PC-3 (cell line): ENCODE results near the gene KRTAP12-4. TPM values are rescaled to one million over a fixed set of nuclear protein-coding genes. Genes with fewer than 3 reads are reported as not detected.

Experiments used
- ATAC-seq: fragments of 200-7000 bp; cut with Tn5 transposase; 2 replicates; pipeline ENCODE4 v1.9.1; 2020; ENCODE audit warnings: mild to moderate bottlenecking, moderate library complexity
- Bru-seq: library from RNA; stranded (reverse); fragments of 400-500 nt; gene quantifications from one replicate; lab custom pipeline; 2021; lab: Mats Ljungman, UMichigan
- BruChase-seq, 2 experiments: library from RNA; stranded (reverse); fragments of 400-500 nt; gene quantifications; one replicate each; lab custom pipeline; 2021; lab: Mats Ljungman, UMichigan
- BruUV-seq: library from RNA; stranded (reverse); fragments of 400-500 nt; replicated peaks from 2 replicates; lab custom pipeline; 2021; lab: Mats Ljungman, UMichigan
- CTCF ChIA-PET: fragments of 300-600 bp; sonication (Branson Sonifier 250); formaldehyde crosslinking; loops from one replicate; lab custom pipeline; 2022; ENCODE audit warnings: antibody characterized with exemption; lab: Charles Lee
- POLR2A ChIA-PET: fragments of 300-600 bp; sonication (Branson Sonifier 250); formaldehyde crosslinking; loops from one replicate; lab custom pipeline; 2022; ENCODE audit warnings: antibody characterized with exemption; ENCODE audit not compliant: unreplicated experiment; lab: Charles Lee
- DNase-seq: peaks from one replicate; pipeline ENCODE4 v3.0.0-alpha.2; 2015
- H2AFZ ChIP-seq: fragments of 300-600 bp; sonication (generic); 2 replicates; pipeline ENCODE4 v1.6.0; 2016; ENCODE audit warnings: antibody characterized with exemption, low read length
- H3F3A ChIP-seq: fragments of 300-600 bp; sonication (generic); one replicate; pipeline ENCODE4 v1.6.0; 2017; ENCODE audit warnings: antibody characterized with exemption, low read length, control low read depth, mild to moderate bottlenecking; ENCODE audit not compliant: unreplicated experiment
- H3K27ac ChIP-seq: fragments of 300-600 bp; sonication (generic); 2 replicates; pipeline ENCODE4 v1.5.1; 2016; ENCODE audit warnings: mild to moderate bottlenecking, low read length
- H3K27me3 ChIP-seq: fragments of 300-600 bp; sonication (generic); 2 replicates; pipeline ENCODE4 v1.6.1; 2016; ENCODE audit warnings: low read length, mixed read lengths
- H3K36me3 ChIP-seq: fragments of 300-600 bp; sonication (generic); 2 replicates; pipeline ENCODE4 v1.6.1; 2016; ENCODE audit warnings: low read depth, mixed run types, low read length, mixed read lengths
- H3K4me1 ChIP-seq: fragments of 300-600 bp; sonication (generic); 2 replicates; pipeline ENCODE4 v1.5.1; 2016; ENCODE audit warnings: low read length; ENCODE audit not compliant: insufficient read depth
- H3K4me2 ChIP-seq: fragments of 300-600 bp; sonication (generic); 2 replicates; pipeline ENCODE4 v1.6.0; 2016; ENCODE audit warnings: low read length
- H3K4me3 ChIP-seq: fragments of 300-600 bp; sonication (generic); 2 replicates; pipeline ENCODE4 v1.5.1; 2016; ENCODE audit warnings: mild to moderate bottlenecking, low read length, mixed read lengths
- H3K79me2 ChIP-seq: fragments of 300-600 bp; sonication (generic); 2 replicates; pipeline ENCODE4 v1.6.1; 2017; ENCODE audit warnings: low read length, mixed read lengths
- H3K9ac ChIP-seq: fragments of 300-600 bp; sonication (generic); 2 replicates; pipeline ENCODE4 v1.6.0; 2016; ENCODE audit warnings: mild to moderate bottlenecking, low read length
- H3K9me2 ChIP-seq: fragments of 300-600 bp; sonication (generic); replicated peaks from 2 replicates; pipeline ENCODE4 v1.6.1; 2016; ENCODE audit warnings: mixed run types, low read length, mixed read lengths
- H3K9me3 ChIP-seq: fragments of 300-600 bp; sonication (generic); 2 replicates; pipeline ENCODE4 v1.6.1; 2016; ENCODE audit warnings: low read length, mixed read lengths
- H4K20me1 ChIP-seq: fragments of 300-600 bp; sonication (generic); 2 replicates; pipeline ENCODE4 v1.6.1; 2016; ENCODE audit warnings: low read length, mixed read lengths
- EZH2 ChIP-seq: fragments of 300-600 bp; sonication (generic); IDR thresholded peaks from one replicate; pipeline ENCODE4 v1.6.1; 2017; ENCODE audit warnings: antibody characterized with exemption, mild to moderate bottlenecking, low read length; ENCODE audit not compliant: unreplicated experiment
- EZH2phosphoT487 ChIP-seq: fragments of 300-600 bp; sonication (generic); IDR thresholded peaks from 2 replicates; pipeline ENCODE4 v1.6.1; 2018; ENCODE audit warnings: mild to moderate bottlenecking, antibody characterized with exemption, low read length, borderline replicate concordance
- intact Hi-C: fragments of 100-400 bp; cut with micrococcal nuclease; formaldehyde crosslinking; loops from 2 replicates; pipeline ENCODE4 v1.9.0; 2023
- long read RNA-seq: library from polyadenylated mRNA; unstranded; transcript quantifications from one replicate; pipeline ENCODE4 v2.0.0, GENCODE V29; 2021; ENCODE audit not compliant: unreplicated experiment
- total RNA-seq: library from RNA; depleted of rRNA; stranded (reverse); fragments of >200 nt; gene quantifications from 2 replicates; pipeline ENCODE4 v1.2.3, GENCODE V29; 2014; rRNA removed
- TF ChIP-seq, protein P1 (sequence below): fragments of 300-600 bp; sonication (generic); conservative IDR thresholded peaks from 2 replicates; pipeline ENCODE4 v1.5.1; 2017; ENCODE audit warnings: antibody characterized with exemption, low read depth, mild to moderate bottlenecking, low read length

KRTAP12-4 gene, protein sequence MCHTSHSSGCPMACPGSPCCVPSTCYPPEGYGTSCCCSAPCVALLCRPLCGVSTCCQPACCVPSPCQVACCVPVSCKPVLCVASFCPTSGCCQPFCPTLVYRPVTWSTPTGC
- not detected in 2 replicates for total RNA-seq
- Bru-seq, nascent RNA, result percentile 46 among the genes with signal in this experiment
- BruChase-seq, experiment 1, labeled RNA remaining after a 6-hour chase, result percentile 35 among the genes with signal in this experiment
- percentile 64 among the genes with signal in this experiment for BruChase-seq, experiment 2, labeled RNA remaining after a 2-hour chase
- long read RNA-seq, result 0 reads

- Histone ChIP-seq H3K36me3 (no peaks in the 10 kb centered on the region), H3K27ac (no peak within 1 kb of the TSS), H4K20me1 (no peaks in the 10 kb centered on the region), H3K4me1 (no peaks in the 10 kb centered on the region), H3K4me3 (no peak within 1 kb of the TSS), H3F3A (no peaks in the 10 kb centered on the region), H2AFZ (no peak within 1 kb of the TSS), H3K9me2 (no peaks in the 10 kb centered on the region), H3K9ac (no peak within 1 kb of the TSS), H3K4me2 (no peak within 1 kb of the TSS), H3K27me3 (no peaks in the 10 kb centered on the region), H3K9me3 (0 out of 2 replicates have a peak, but pooled peaks cover 5% of the 10 kb centered on the region), H3K79me2 (no peaks in the 10 kb centered on the region)
- no peak for DNase-seq
- TF ChIP-seq, protein P1, sequence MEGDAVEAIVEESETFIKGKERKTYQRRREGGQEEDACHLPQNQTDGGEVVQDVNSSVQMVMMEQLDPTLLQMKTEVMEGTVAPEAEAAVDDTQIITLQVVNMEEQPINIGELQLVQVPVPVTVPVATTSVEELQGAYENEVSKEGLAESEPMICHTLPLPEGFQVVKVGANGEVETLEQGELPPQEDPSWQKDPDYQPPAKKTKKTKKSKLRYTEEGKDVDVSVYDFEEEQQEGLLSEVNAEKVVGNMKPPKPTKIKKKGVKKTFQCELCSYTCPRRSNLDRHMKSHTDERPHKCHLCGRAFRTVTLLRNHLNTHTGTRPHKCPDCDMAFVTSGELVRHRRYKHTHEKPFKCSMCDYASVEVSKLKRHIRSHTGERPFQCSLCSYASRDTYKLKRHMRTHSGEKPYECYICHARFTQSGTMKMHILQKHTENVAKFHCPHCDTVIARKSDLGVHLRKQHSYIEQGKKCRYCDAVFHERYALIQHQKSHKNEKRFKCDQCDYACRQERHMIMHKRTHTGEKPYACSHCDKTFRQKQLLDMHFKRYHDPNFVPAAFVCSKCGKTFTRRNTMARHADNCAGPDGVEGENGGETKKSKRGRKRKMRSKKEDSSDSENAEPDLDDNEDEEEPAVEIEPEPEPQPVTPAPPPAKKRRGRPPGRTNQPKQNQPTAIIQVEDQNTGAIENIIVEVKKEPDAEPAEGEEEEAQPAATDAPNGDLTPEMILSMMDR, result no peak
- TF ChIP-seq EZH2 (no peak), EZH2phosphoT487 (no peak)
- ChIA-PET CTCF (no interaction called here), POLR2A (no interaction called here)
- no peak for ATAC-seq
- no TSS peak for BruUV-seq
- intact Hi-C loops, result no loop called here
Measured at GRCh38 chr21:44654576-44655175, at the start of gene KRTAP12-4. Gene KRTAP12-4 (minus strand): TSS chr21:44654659. CDS start chr21:44654614, 45 bp downstream.

GRCh38 chr21:44703731-44704635 is 49.5 kb upstream of the KRTAP12-4 start:
- no peak overlapping the region for H2AFZ ChIP-seq
- no peaks in the 10 kb centered on the region for H3F3A ChIP-seq
- no peak overlapping the region for H3K4me3 ChIP-seq
- H3K36me3 ChIP-seq, result no peaks in the 10 kb centered on the region
- no peaks in the 10 kb centered on the region for H3K27me3 ChIP-seq
- intact Hi-C loops, result no loop called here
- no TSS peak for BruUV-seq
- H3K9me3 ChIP-seq, result no peaks in the 10 kb centered on the region
- no peaks in the 10 kb centered on the region for H3K79me2 ChIP-seq
- DNase-seq (no peak), ATAC-seq (no peak)
- no peak overlapping the region for H3K4me2 ChIP-seq
- no peaks in the 10 kb centered on the region for H4K20me1 ChIP-seq
- no peaks in the 10 kb centered on the region for H3K9me2 ChIP-seq
- H3K27ac ChIP-seq, result no peak overlapping the region
- ChIA-PET CTCF (no interaction called here), POLR2A (interaction anchor here (0.6 kb wide), 1 partner anchor 37 kb away, joined by 3 read pairs; the partner anchor contains the start of gene KRTAP12-2)
- TF ChIP-seq EZH2 (no peak), EZH2phosphoT487 (no peak)
- TF ChIP-seq, protein P1, result no peak
- no peak overlapping the region for H3K9ac ChIP-seq
- H3K4me1 ChIP-seq, result 0 out of 2 replicates have a peak, but pooled peaks cover under 1% of the 10 kb centered on the region
